Measurements from ENCODE around the gene PILRA.
"Not testable (repeated sequence)": the region's sequence is repeated elsewhere in the genome, so short reads cannot be mapped to it uniquely, and the experiment has no call there.

DNA sequence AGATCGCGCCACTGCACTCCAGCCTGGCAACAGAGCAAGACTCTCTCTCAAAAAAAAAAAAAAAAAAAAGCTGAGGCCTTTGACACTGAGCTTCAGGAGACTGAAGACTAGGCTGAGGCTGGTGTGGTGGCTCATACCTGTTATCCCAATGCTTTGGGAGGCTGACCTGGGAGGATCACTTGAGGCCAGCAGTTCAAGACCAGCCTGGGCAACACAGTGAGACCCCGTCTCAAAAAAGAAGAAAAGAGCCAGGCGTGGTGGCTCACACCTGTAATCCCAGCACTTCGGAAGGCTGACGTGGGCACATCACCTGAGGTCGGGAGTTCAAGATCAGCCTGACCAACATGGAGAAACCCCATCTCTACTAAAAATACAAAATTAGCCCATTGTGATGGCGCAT, 74.1 kb downstream of the PILRA start:
- TF ChIP-seq, protein P1, sequence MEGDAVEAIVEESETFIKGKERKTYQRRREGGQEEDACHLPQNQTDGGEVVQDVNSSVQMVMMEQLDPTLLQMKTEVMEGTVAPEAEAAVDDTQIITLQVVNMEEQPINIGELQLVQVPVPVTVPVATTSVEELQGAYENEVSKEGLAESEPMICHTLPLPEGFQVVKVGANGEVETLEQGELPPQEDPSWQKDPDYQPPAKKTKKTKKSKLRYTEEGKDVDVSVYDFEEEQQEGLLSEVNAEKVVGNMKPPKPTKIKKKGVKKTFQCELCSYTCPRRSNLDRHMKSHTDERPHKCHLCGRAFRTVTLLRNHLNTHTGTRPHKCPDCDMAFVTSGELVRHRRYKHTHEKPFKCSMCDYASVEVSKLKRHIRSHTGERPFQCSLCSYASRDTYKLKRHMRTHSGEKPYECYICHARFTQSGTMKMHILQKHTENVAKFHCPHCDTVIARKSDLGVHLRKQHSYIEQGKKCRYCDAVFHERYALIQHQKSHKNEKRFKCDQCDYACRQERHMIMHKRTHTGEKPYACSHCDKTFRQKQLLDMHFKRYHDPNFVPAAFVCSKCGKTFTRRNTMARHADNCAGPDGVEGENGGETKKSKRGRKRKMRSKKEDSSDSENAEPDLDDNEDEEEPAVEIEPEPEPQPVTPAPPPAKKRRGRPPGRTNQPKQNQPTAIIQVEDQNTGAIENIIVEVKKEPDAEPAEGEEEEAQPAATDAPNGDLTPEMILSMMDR (optimal IDR thresholded peaks at IDR 0.05 in 1 of 3, IDR thresholded peaks at IDR 0.05 in 1 of 3, conservative IDR thresholded peaks at IDR 0.05 in 1 of 3; ENCODE audit: extremely low read depth in 1 of 3, insufficient read depth in 2 of 3, low read length in 3 of 3), result not testable (repeated sequence)
- TF ChIP-seq EZH2 (IDR thresholded peaks at IDR 0.05; ENCODE audit: low read length), result not testable (repeated sequence)

Measured in keratinocyte (primary cell).